ENCODE measurements around the gene FUCA2. TPM values are rescaled to one million over a fixed set of nuclear protein-coding genes. Genes with fewer than 3 reads are reported as not detected.

FUCA2 gene
- total and polyA plus RNA-seq, 2 of the 8 experiments (the other 6 are each of a cell fraction or from before 2014, with no cell fraction given): 24.2 to 47.2 TPM

- no peak for FAIRE-seq
- H3K23ac ChIP-seq (ENCODE audit: insufficient read length): no peak overlapping the region
- H2BK20ac ChIP-seq (ENCODE audit: low read length): no peak overlapping the region
- H3K9ac ChIP-seq (replicated peaks in 1 of 4; ENCODE audit: extremely low read depth in 1 of 4, low read depth in 3 of 4, low read length in 3 of 4): no peak overlapping the region
- no peak overlapping the region for H2AK5ac ChIP-seq (ENCODE audit: low read depth, low read length)
- H4K20me1 ChIP-seq (replicated peaks in 1 of 2; ENCODE audit: control insufficient read depth in 1 of 2, insufficient read depth in 2 of 2, low read length in 2 of 2): no peaks in the 10 kb centered on the region
- no peaks in the 10 kb centered on the region; a peak in 1 of 7 replicates for H3K4me1 ChIP-seq (replicated peaks in 1 of 4; ENCODE audit: control insufficient read depth in 3 of 4, insufficient read depth in 4 of 4, low read length in 3 of 4)
- no peak overlapping the region for H3K14ac ChIP-seq (ENCODE audit: insufficient read length)
- H3K23me2 ChIP-seq (ENCODE audit: low read depth, low read length): peaks cover 10% of the 10 kb centered on the region
- H4K91ac ChIP-seq (replicated peaks; ENCODE audit: insufficient read length, low read length): no peak overlapping the region
- H2AFZ ChIP-seq (ENCODE audit: low read length): no peak overlapping the region
- no peak overlapping the region for H3K18ac ChIP-seq (ENCODE audit: extremely low read depth, low read length)
- H3K4ac ChIP-seq (replicated peaks; ENCODE audit: insufficient read length, low read depth, low read length): no peak overlapping the region
- H3K36me3 ChIP-seq (ENCODE audit: control insufficient read depth in 2 of 4, insufficient read depth in 4 of 4, low read length in 3 of 4): no peaks in the 10 kb centered on the region
- H3K4me2 ChIP-seq (ENCODE audit: insufficient read depth in 1 of 2, low read depth in 2 of 2, low read length in 2 of 2): peak overlapping the region; percentile 93 to 98
- no peak overlapping the region for H3K27ac ChIP-seq (ENCODE audit: low read depth, low read length)
- H3K4me3 ChIP-seq (ENCODE audit: extremely low read depth in 1 of 4, insufficient read depth in 2 of 4, low read depth in 3 of 4, low read length in 4 of 4): peak overlapping the region in 3 of 4 experiments; percentile 75 to 97 (median 92); a peak in 4 of 8 replicates
- H2BK12ac ChIP-seq (ENCODE audit: low read depth, low read length): no peak overlapping the region
- no peak for DNase-seq (ENCODE audit: low read depth in 1 of 2, low spot score in 2 of 2)
- H3K79me2 ChIP-seq (ENCODE audit: control insufficient read depth in 1 of 2, insufficient read depth in 2 of 2, low read length in 2 of 2): peaks cover 0 to 24% of the 10 kb centered on the region in 2 experiments; a peak in 3 of 4 replicates
- 83% methylated on average over 4 of the region's 4 CpGs; no CpG with 5 or more reads in 1 of the 2 experiments for WGBS, 2 experiments (ENCODE audit: extremely low coverage in 1 of 2, insufficient coverage in 1 of 2, insufficient read length in 1 of 2, insufficient replicate concordance in 2 of 2, low coverage in 1 of 2, low lambda C conversion rate in 2 of 2, missing lambda C conversion rate in 1 of 2)
- no peak overlapping the region for H2BK5ac ChIP-seq (ENCODE audit: low read depth, low read length)
- no peak overlapping the region for H4K8ac ChIP-seq (ENCODE audit: extremely low read depth, insufficient read depth, low read length)
- H3K27me3 ChIP-seq (replicated peaks in 1 of 4; ENCODE audit: control insufficient read depth in 3 of 4, extremely low read depth in 1 of 4, insufficient read depth in 3 of 4, low read length in 3 of 4): no peaks in the 10 kb centered on the region
- H2BK15ac ChIP-seq (ENCODE audit: low read length): no peak overlapping the region
- no peak for TF ChIP-seq TAF1 (IDR thresholded peaks at IDR 0.05; ENCODE audit: low read depth, low read length)
- TF ChIP-seq CEBPB (IDR thresholded peaks at IDR 0.05; ENCODE audit: low read depth, low read length): peak; percentile 60; the same call in 1 of the 2 replicates
- no peaks in the 10 kb centered on the region for H3K79me1 ChIP-seq (ENCODE audit: low read depth, low read length)
- ChIA-PET CTCF (ENCODE audit: partially characterized antibody) (no interaction called here), POLR2A (ENCODE audit: partially characterized antibody) (interaction anchor here (1.2 kb wide), 1 partner anchor 39 kb away, joined by 5 read pairs; no protein-coding TSS in a partner anchor)
- no peaks in the 10 kb centered on the region for H3K9me3 ChIP-seq (ENCODE audit: insufficient read depth in 2 of 2, low read depth in 1 of 2, low read length in 1 of 2)
- H2BK120ac ChIP-seq (replicated peaks; ENCODE audit: low read depth, low read length): no peak overlapping the region
- H4K5ac ChIP-seq (ENCODE audit: insufficient read length, low read depth, low read length): no peak overlapping the region
- no peak overlapping the region for H3K56ac ChIP-seq (replicated peaks; ENCODE audit: insufficient read length, low read depth, low read length)
Measured at GRCh38 chr6:143451531-143451930, 60.0 kb downstream of the FUCA2 start.

All from H1 (cell line).